ENCODE data around the gene RMND1.

RMND1 gene

DNA sequence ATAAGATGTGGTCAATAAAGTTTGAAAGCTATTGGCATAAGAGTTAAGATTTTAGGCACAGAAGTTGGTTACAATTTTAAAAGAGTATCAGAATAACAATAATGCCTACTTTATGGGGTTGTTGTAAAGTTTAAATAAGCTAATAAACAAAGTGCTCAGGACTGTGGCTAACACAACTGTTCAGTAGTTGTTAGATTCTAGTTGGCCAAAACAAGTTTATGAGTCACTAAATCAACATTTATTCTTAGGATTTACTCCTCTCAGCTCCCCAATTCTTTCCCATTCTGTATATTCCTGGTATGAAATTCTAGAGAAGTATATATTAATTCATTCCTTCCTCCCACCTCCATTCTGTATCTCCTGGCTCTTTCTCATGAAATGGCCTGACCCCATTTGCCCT lies 14.5 kb downstream of the RMND1 start:
- Histone ChIP-seq H3K79me2 (ENCODE audit: insufficient read depth, low read length) (peaks cover 19% of the 10 kb centered on the region; the same call in 1 of the 2 replicates), H4K20me1 (ENCODE audit: insufficient read depth, low read length, poor library complexity, severe bottlenecking) (peaks cover 9% of the 10 kb centered on the region)

DNA sequence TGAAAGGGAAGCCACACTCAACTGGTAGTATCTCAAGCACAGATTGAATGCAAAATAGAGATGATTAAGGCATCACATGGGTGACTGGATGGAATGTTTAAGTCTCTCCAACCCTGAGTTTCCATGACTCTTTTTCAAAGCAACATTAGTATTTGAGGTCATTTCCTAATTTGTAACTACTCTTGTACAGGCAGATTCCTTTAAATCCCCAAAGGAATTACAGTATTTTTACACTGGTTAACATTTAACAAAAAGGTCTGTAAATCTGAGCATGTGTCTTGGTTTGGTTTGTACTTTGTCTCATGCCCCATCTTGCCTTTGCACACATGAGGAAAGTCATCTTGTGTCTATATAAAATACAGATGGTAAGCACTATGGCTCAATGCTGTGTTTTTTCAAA lies 15.1 kb downstream of the RMND1 start:
- Histone ChIP-seq H3K4me1 (ENCODE audit: insufficient read depth, low read length, poor library complexity, severe bottlenecking) (peaks cover 3% of the 10 kb centered on the region), H2AFZ (ENCODE audit: low read length) (no peak overlapping the region), H3K4me3 (ENCODE audit: low read length, poor library complexity, severe bottlenecking) (no peak overlapping the region), H3F3A (ENCODE audit: low read depth) (no peaks in the 10 kb centered on the region), H3K9me2 (replicated peaks; ENCODE audit: low read depth, low read length) (no peaks in the 10 kb centered on the region), H3K9me3 (ENCODE audit: insufficient read depth, low read depth, low read length) (no peaks in the 10 kb centered on the region), H3K4me2 (ENCODE audit: low read depth, low read length, poor library complexity, severe bottlenecking) (no peak overlapping the region), H3K27me3 (ENCODE audit: insufficient read depth, low read length, poor library complexity, severe bottlenecking) (no peaks in the 10 kb centered on the region), H3K79me2 (ENCODE audit: insufficient read depth, low read length) (peaks cover 14% of the 10 kb centered on the region; the same call in 1 of the 2 replicates), H3K9ac (ENCODE audit: low read depth, low read length, poor library complexity, severe bottlenecking) (no peak overlapping the region), H4K20me1 (ENCODE audit: insufficient read depth, low read length, poor library complexity, severe bottlenecking) (peaks cover 9% of the 10 kb centered on the region), H3K36me3 (ENCODE audit: insufficient read depth, low read length) (peaks cover 8% of the 10 kb centered on the region; the same call in 1 of the 2 replicates)
- TF ChIP-seq CTCF (conservative IDR thresholded peaks at IDR 0.05; ENCODE audit: low read length) (no peak), EZH2phosphoT487 (IDR thresholded peaks at IDR 0.05; ENCODE audit: borderline replicate concordance) (no peak)

More for the DNA sequence above, 14.5 kb downstream of the RMND1 start:
- Histone ChIP-seq H3K9me2 (replicated peaks; ENCODE audit: low read depth, low read length) (no peaks in the 10 kb centered on the region), H3K4me2 (ENCODE audit: low read depth, low read length, poor library complexity, severe bottlenecking) (no peak overlapping the region), H3K27me3 (ENCODE audit: insufficient read depth, low read length, poor library complexity, severe bottlenecking) (no peaks in the 10 kb centered on the region), H3K36me3 (ENCODE audit: insufficient read depth, low read length) (peaks cover 3% of the 10 kb centered on the region; the same call in 1 of the 2 replicates), H3F3A (ENCODE audit: low read depth) (no peaks in the 10 kb centered on the region), H3K9ac (ENCODE audit: low read depth, low read length, poor library complexity, severe bottlenecking) (no peak overlapping the region), H3K9me3 (ENCODE audit: insufficient read depth, low read depth, low read length) (no peaks in the 10 kb centered on the region), H2AFZ (ENCODE audit: low read length) (no peak overlapping the region), H3K4me3 (ENCODE audit: low read length, poor library complexity, severe bottlenecking) (no peak overlapping the region), H3K4me1 (ENCODE audit: insufficient read depth, low read length, poor library complexity, severe bottlenecking) (peaks cover 3% of the 10 kb centered on the region)
- no peak for TF ChIP-seq CTCF (conservative IDR thresholded peaks at IDR 0.05; ENCODE audit: low read length)
- TF ChIP-seq EZH2phosphoT487 (IDR thresholded peaks at IDR 0.05; ENCODE audit: borderline replicate concordance) = no peak

- no peak overlapping the region for H3K4me3 ChIP-seq (ENCODE audit: low read length, poor library complexity, severe bottlenecking)
- peaks cover 10% of the 10 kb centered on the region; the same call in 1 of the 2 replicates for H3K79me2 ChIP-seq (ENCODE audit: insufficient read depth, low read length)
- H3K27me3 ChIP-seq (ENCODE audit: insufficient read depth, low read length, poor library complexity, severe bottlenecking) = no peaks in the 10 kb centered on the region
- H4K20me1 ChIP-seq (ENCODE audit: insufficient read depth, low read length, poor library complexity, severe bottlenecking) = peaks cover 9% of the 10 kb centered on the region
- H3K36me3 ChIP-seq (ENCODE audit: insufficient read depth, low read length) = peaks cover 11% of the 10 kb centered on the region; the same call in 1 of the 2 replicates
- no peak for TF ChIP-seq CTCF (conservative IDR thresholded peaks at IDR 0.05; ENCODE audit: low read length)
- no peak for TF ChIP-seq EZH2phosphoT487 (IDR thresholded peaks at IDR 0.05; ENCODE audit: borderline replicate concordance)
- no peaks in the 10 kb centered on the region for H3K9me2 ChIP-seq (replicated peaks; ENCODE audit: low read depth, low read length)
- no peak overlapping the region for H3K4me2 ChIP-seq (ENCODE audit: low read depth, low read length, poor library complexity, severe bottlenecking)
- no peak overlapping the region for H2AFZ ChIP-seq (ENCODE audit: low read length)
- H3F3A ChIP-seq (ENCODE audit: low read depth) = no peaks in the 10 kb centered on the region
- H3K4me1 ChIP-seq (ENCODE audit: insufficient read depth, low read length, poor library complexity, severe bottlenecking) = no peaks in the 10 kb centered on the region
- H3K9me3 ChIP-seq (ENCODE audit: insufficient read depth, low read depth, low read length) = no peaks in the 10 kb centered on the region
- no peak overlapping the region for H3K9ac ChIP-seq (ENCODE audit: low read depth, low read length, poor library complexity, severe bottlenecking)
Measured at GRCh38 chr6:151436300-151436699, 15.6 kb downstream of the RMND1 start.

Measured in Loucy (cell line).